ENCODE data around the gene DENND2A. TPM values are rescaled to one million over a fixed set of nuclear protein-coding genes. Genes with fewer than 3 reads are reported as not detected.
A peak's percentile ranks its signal among the peaks of the same experiment; 100 is the strongest.

Gene DENND2A
- total RNA-seq, 6 experiments from 2014 or later, result 0.50 to 0.99 (median 0.58) TPM

DNA sequence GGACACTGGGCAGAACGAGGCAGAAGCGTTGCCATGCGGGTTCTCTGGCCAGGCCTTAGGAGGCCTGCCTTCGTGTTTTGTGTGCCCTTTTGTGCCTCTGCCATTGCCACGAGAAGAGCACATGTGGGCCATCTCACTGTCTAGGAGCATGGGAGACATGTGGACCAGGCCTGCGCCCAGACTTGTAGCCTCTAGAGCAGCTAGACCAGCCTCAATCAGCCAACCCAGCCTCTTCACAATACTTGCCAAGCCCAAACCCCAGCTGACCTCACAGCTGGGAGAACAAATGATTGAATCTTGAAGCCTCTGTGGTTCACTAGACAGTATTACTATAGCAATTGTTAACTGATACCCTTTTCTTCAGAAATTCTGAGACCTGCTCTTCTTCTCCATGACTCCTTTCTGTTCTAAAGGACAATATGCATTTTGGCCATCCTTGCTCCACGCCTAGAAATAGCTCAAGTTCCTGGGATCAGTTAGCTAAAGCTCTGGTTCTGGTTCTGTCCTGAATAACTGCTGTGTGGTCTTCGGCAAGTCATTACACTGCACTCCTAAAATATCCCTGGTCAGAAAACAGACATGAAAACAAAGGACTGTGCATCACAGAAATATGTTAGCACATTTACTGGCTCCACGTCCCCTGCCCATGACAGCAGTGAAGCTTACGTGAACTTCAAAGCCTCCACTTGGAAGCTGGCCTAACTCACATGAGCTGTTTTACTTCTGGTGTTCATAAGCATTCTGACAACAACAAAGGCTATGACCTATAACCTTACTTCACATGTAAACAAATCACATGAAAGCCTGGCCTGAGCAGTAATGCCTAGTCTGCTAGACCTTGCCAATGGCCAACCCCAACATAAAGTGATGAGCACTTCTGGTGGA lies 89.0 kb downstream of the DENND2A start:
- Mint-ChIP-seq H3K4me1 (ENCODE audit: low read depth) (no peaks in the 10 kb centered on the region), H3K4me3 (no peak overlapping the region), H3K27ac (no peak overlapping the region), H3K9me3 (no peaks in the 10 kb centered on the region), H3K36me3 (ENCODE audit: low read depth) (no peaks in the 10 kb centered on the region), H3K27me3 (ENCODE audit: insufficient read depth) (peaks cover 4% of the 10 kb centered on the region; the same call in 1 of the 2 replicates)
- DNase-seq, result no peak
- no peak for TF ChIP-seq CTCF (IDR thresholded peaks at IDR 0.05)

DNA sequence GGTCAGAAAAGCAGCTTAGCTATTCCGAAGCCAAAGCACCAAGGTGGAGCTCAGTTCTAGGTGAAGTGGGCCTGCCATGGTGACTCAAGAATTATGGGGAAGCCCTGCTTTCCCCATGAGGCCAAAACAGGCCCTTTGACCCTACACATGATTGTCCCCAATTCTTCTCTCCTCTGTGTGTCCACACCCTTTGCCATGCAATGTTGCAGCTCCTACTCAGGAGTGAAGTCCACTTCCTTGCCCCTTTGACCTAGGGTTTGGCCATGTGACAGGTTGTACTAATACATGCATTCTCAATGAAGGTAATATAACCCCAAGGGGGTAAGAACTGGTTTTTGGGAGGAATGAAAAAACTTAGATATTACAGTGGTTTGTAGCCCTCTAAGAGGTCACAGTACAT lies 93.7 kb downstream of the DENND2A start:
- Mint-ChIP-seq H3K36me3 (ENCODE audit: low read depth) (no peaks in the 10 kb centered on the region), H3K4me1 (ENCODE audit: low read depth) (peaks cover 13% of the 10 kb centered on the region)

GRCh38 chr7:140544388-140544826 lies 96.2 kb downstream of the DENND2A start:
- Mint-ChIP-seq H3K27ac (no peak overlapping the region), H3K27me3 (ENCODE audit: insufficient read depth) (peaks cover 9% of the 10 kb centered on the region), H3K36me3 (ENCODE audit: low read depth) (no peaks in the 10 kb centered on the region), H3K4me1 (ENCODE audit: low read depth) (peaks cover 27% of the 10 kb centered on the region), H3K9me3 (no peaks in the 10 kb centered on the region), H3K4me3 (no peak overlapping the region)
- no peak for DNase-seq
- TF ChIP-seq CTCF (IDR thresholded peaks at IDR 0.05), result no peak

More for the DNA sequence above, 93.7 kb downstream of the DENND2A start:
- Mint-ChIP-seq H3K27me3 (ENCODE audit: insufficient read depth) (peaks cover 9% of the 10 kb centered on the region), H3K4me3 (no peak overlapping the region), H3K9me3 (no peaks in the 10 kb centered on the region), H3K27ac (no peak overlapping the region)
- TF ChIP-seq CTCF (IDR thresholded peaks at IDR 0.05), result no peak
- no peak for DNase-seq

- Mint-ChIP-seq H3K4me3 (peak overlapping the region; percentile 78), H3K4me1 (ENCODE audit: low read depth) (peaks cover 27% of the 10 kb centered on the region)
- DNase-seq, result peak; percentile 27
Measured at GRCh38 chr7:140542228-140542603, 98.4 kb downstream of the DENND2A start.

DNA sequence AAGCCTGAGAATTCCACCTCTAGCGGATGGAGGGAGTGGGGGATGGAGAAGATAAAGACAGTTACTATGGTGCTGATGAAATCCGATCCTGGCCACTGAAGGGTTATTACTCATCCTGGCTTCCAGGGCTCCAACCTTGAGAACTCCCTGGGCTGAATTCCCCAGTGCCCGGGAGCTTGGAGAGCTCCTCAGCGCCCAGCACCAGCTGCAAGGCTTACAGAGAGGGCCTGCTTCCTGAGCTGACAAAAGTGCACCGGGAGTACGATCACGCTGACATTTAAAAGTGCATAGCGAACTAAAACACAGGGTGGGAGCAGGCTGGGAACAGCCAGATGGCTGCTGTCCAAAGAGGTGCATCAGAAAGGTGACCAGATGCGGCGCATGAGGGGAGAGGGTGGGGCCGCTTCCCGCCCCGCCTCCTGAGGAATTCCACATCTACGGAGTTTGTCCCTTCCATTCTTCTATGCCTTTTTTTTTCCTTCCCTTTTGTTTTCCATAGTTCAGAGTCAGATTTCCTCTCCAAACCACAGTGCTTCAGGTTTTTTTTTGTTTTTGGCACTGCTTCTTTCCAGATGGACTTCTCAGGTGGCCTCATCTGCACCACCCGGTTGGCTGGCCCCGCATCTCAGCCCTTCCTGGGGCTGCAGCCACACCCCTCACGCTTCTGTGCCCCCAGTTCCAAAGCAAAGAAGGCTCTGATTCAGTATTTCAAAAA lies 98.9 kb downstream of the DENND2A start:
- TF ChIP-seq CTCF (IDR thresholded peaks at IDR 0.05), result 0 out of 2 replicates have a peak, but pooled peaks have one; percentile 9
- Mint-ChIP-seq H3K4me3 (peak overlapping the region; percentile 78), H3K9me3 (no peaks in the 10 kb centered on the region), H3K27me3 (ENCODE audit: insufficient read depth) (peaks cover 9% of the 10 kb centered on the region), H3K36me3 (ENCODE audit: low read depth) (no peaks in the 10 kb centered on the region), H3K27ac (peak overlapping the region; percentile 93), H3K4me1 (ENCODE audit: low read depth) (peaks cover 27% of the 10 kb centered on the region)
- peak; percentile 91 for DNase-seq

More at GRCh38 chr7:140542228-140542603, 98.4 kb downstream of the DENND2A start:
- H3K9me3 Mint-ChIP-seq, result no peaks in the 10 kb centered on the region
- peak overlapping the region; percentile 93 for H3K27ac Mint-ChIP-seq
- peaks cover 9% of the 10 kb centered on the region for H3K27me3 Mint-ChIP-seq (ENCODE audit: insufficient read depth)
- no peaks in the 10 kb centered on the region for H3K36me3 Mint-ChIP-seq (ENCODE audit: low read depth)
- no peak for TF ChIP-seq CTCF (IDR thresholded peaks at IDR 0.05)

Data from HFFc6 (cell line).